ENCODE data around the gene CTCF.

The CTCF gene

DNA sequence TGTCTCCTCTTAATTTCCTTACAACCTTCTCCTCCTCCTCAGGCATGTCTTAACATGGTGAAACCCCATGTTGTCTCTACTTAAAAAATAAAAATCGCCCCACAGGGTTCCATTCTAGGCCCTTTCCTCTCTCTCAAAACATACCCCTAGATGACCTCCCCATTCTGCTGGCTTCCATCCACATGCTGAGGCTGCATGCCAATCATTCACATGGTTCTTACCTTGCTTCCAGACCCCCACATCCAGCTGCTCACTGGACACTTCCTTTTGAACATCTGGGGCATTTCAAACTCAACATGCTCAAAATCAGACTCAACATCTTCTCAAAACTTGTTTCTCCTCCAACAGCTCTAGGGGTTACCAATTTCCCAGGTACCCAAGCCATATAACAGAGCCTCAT is 12.4 kb upstream of the CTCF start:
- H3K9me3 ChIP-seq (ENCODE audit: control insufficient read depth in 2 of 2, low read length in 2 of 2): no peaks in the 10 kb centered on the region
- no peak overlapping the region for H3K4me3 ChIP-seq (ENCODE audit: low read length in 2 of 2)
- no peaks in the 10 kb centered on the region for H3K27me3 ChIP-seq (ENCODE audit: control insufficient read depth in 1 of 2, insufficient read depth in 2 of 2, low read length in 2 of 2)
- no peak overlapping the region for H3K9ac ChIP-seq (ENCODE audit: low read length in 2 of 2)
- H3K27ac ChIP-seq (ENCODE audit: low read length): no peak overlapping the region
- H3K36me3 ChIP-seq (ENCODE audit: control insufficient read depth in 2 of 2, insufficient read depth in 2 of 2, low read length in 2 of 2): peaks cover 4 to 27% of the 10 kb centered on the region in 2 donors
- peaks cover 38% of the 10 kb centered on the region for H3K4me1 ChIP-seq (ENCODE audit: control insufficient read depth, insufficient read depth, low read length)

DNA sequence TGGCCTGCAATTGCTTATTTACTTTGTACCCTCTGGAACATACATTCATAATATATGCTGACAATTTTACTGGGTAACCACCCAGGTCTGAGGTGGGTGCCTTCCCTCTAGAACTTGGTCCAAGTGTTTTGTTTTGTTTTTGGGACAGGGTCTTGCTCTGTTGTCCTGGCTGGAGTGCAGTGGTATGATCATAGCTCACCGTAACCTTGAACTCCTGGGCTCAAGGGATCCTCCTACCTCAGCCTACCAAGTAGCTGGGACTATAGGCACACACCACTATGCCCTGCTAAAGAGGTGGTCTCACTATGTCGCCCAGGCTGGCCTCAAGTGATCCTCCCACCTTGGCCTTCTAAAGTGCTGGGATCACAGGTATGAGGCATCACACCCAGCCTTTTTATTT is 11.2 kb upstream of the CTCF start:
- Histone ChIP-seq H3K4me3 (ENCODE audit: low read length in 2 of 2) (no peak overlapping the region), H3K27ac (ENCODE audit: low read length) (no peak overlapping the region), H3K9ac (ENCODE audit: low read length in 2 of 2) (no peak overlapping the region), H3K36me3 (ENCODE audit: control insufficient read depth in 2 of 2, insufficient read depth in 2 of 2, low read length in 2 of 2) (peaks cover 3 to 16% of the 10 kb centered on the region in 2 donors), H3K27me3 (ENCODE audit: control insufficient read depth in 1 of 2, insufficient read depth in 2 of 2, low read length in 2 of 2) (no peaks in the 10 kb centered on the region), H3K4me1 (ENCODE audit: control insufficient read depth, insufficient read depth, low read length) (peaks cover 34% of the 10 kb centered on the region), H3K9me3 (ENCODE audit: control insufficient read depth in 2 of 2, low read length in 2 of 2) (no peaks in the 10 kb centered on the region)

DNA sequence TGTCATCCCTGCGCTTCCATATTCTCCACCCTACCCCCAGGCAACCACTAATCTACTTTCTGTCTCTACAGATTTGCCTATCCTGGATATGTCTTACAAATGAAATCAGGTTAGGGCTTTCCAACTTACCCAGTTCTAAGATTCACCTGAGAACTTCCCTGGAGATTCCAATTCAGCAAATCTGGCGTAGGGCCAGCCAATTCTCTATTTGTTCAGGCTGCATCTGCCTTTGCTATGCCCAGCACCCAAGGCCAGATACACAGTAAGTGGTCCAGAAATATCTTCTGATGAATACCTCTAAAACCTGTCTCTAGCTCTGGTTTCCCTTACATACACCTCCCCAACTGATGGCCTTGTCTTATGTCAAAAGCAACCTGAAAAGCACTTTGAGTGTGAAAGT is 10.4 kb upstream of the CTCF start:
- Histone ChIP-seq H3K9me3 (ENCODE audit: control insufficient read depth in 2 of 2, low read length in 2 of 2) (no peaks in the 10 kb centered on the region), H3K27ac (ENCODE audit: low read length) (peak overlapping the region; percentile 37), H3K9ac (ENCODE audit: low read length in 2 of 2) (no peak overlapping the region), H3K4me1 (ENCODE audit: control insufficient read depth, insufficient read depth, low read length) (peaks cover 26% of the 10 kb centered on the region), H3K36me3 (ENCODE audit: control insufficient read depth in 2 of 2, insufficient read depth in 2 of 2, low read length in 2 of 2) (peaks cover 0 to 10% of the 10 kb centered on the region in 2 donors), H3K4me3 (ENCODE audit: low read length in 2 of 2) (no peak overlapping the region), H3K27me3 (ENCODE audit: control insufficient read depth in 1 of 2, insufficient read depth in 2 of 2, low read length in 2 of 2) (no peaks in the 10 kb centered on the region)

DNA sequence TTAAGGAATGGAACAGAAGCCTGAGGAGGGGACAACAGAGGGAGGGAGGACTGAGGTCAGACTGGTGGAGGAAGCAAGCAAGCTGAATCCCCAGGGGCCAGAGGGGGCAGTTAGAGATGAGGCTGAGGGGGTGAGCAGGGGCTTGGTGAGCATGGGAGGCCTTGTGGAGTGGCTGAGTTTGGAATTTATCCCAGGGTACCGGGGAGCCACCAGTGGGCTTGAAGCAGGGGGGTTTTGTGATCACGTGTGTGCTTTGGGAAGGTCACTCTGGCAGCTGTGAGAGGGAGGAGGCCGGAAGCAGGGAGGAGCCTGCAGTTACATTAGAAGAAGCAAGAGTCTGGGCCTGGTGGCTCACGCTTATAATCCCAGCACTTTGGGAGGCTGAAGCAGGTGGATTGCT is 9.8 kb upstream of the CTCF start:
- Histone ChIP-seq H3K9me3 (ENCODE audit: control insufficient read depth in 2 of 2, low read length in 2 of 2) (no peaks in the 10 kb centered on the region), H3K36me3 (ENCODE audit: control insufficient read depth in 2 of 2, insufficient read depth in 2 of 2, low read length in 2 of 2) (peaks cover 0 to 8% of the 10 kb centered on the region in 2 donors), H3K9ac (ENCODE audit: low read length in 2 of 2) (no peak overlapping the region), H3K4me3 (ENCODE audit: low read length in 2 of 2) (no peak overlapping the region), H3K27ac (ENCODE audit: low read length) (peak overlapping the region; percentile 37), H3K27me3 (ENCODE audit: control insufficient read depth in 1 of 2, insufficient read depth in 2 of 2, low read length in 2 of 2) (no peaks in the 10 kb centered on the region), H3K4me1 (ENCODE audit: control insufficient read depth, insufficient read depth, low read length) (peaks cover 21% of the 10 kb centered on the region)

DNA sequence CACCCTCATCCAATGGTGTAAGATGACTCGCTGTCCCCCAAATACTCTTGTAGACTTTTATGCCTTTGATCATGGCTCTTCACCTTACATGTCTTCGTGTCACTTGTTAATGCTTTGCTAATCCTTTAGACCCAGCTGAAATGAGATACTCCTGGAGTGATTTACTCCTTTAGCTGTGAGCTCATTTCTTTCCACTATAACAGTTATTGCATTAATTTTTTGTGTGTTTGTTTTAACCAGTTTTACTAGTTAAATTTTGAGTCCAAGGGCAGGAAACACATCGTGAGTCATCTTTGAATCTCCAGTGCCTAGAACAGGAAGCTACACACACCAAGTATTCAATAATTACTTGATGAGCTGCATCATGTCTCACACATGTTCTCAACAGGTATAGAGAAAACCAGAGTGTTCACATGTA is 6.5 kb upstream of the CTCF start:
- Histone ChIP-seq H3K27me3 (ENCODE audit: control insufficient read depth in 1 of 2, insufficient read depth in 2 of 2, low read length in 2 of 2) (no peaks in the 10 kb centered on the region), H3K9me3 (ENCODE audit: control insufficient read depth in 2 of 2, low read length in 2 of 2) (no peaks in the 10 kb centered on the region), H3K27ac (ENCODE audit: low read length) (no peak overlapping the region), H3K4me3 (ENCODE audit: low read length in 2 of 2) (no peak overlapping the region), H3K9ac (ENCODE audit: low read length in 2 of 2) (no peak overlapping the region), H3K4me1 (ENCODE audit: control insufficient read depth, insufficient read depth, low read length) (peaks cover 12% of the 10 kb centered on the region), H3K36me3 (ENCODE audit: control insufficient read depth in 2 of 2, insufficient read depth in 2 of 2, low read length in 2 of 2) (peaks cover 0 to 5% of the 10 kb centered on the region in 2 donors)

DNA sequence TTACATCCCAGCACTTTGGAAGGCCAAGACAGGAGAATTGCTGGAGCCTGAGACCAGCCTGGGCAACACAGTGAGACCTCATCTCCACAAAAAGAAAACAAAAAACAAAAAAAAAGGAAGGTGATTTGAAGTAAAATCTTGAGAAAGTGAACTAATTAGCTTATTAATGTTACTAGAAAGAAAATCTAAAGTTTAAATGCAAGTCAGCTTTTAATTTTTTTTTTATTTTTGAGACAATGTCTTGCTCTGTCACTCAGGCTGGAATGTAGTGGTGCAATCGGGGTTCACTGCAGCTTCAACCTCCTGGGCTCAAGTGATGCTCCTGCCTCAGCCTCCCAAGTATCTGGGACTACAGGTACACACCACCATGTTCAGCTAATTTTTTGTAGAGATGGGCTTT is 3.5 kb upstream of the CTCF start:
- Histone ChIP-seq H3K4me1 (ENCODE audit: control insufficient read depth, insufficient read depth, low read length) (peaks cover 8% of the 10 kb centered on the region), H3K27me3 (ENCODE audit: control insufficient read depth in 1 of 2, insufficient read depth in 2 of 2, low read length in 2 of 2) (no peaks in the 10 kb centered on the region), H3K9ac (ENCODE audit: low read length in 2 of 2) (no peak overlapping the region), H3K36me3 (ENCODE audit: control insufficient read depth in 2 of 2, insufficient read depth in 2 of 2, low read length in 2 of 2) (peaks cover 0 to 4% of the 10 kb centered on the region in 2 donors), H3K27ac (ENCODE audit: low read length) (no peak overlapping the region), H3K4me3 (ENCODE audit: low read length in 2 of 2) (no peak overlapping the region), H3K9me3 (ENCODE audit: control insufficient read depth in 2 of 2, low read length in 2 of 2) (no peaks in the 10 kb centered on the region)

DNA sequence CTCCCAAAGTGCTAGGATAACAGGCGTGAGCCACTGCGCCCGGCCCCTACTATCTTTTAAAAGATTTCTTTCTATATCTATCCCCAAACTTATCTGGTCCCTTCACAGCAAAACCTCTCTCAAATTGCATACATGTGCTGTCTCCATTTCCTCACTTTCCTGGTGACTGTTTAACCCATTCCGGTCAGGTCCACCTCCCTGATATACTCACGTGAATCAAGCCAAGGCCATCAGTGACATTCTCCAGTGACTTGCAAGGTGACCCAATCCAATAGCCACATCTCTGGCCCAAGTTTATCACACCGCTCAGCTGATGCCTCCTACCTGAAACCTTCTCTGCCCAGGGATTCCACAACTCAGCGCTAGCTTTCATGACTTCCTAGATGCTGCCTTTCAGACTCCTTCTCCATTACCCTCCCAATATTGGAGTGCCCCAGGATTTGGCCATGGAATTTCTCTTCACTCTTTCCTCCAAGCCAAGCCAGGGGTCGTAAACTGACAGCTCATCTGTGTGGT is 1.4 kb upstream of the CTCF start:
- no peaks in the 10 kb centered on the region for H3K36me3 ChIP-seq (ENCODE audit: control insufficient read depth in 2 of 2, insufficient read depth in 2 of 2, low read length in 2 of 2)
- H3K27ac ChIP-seq (ENCODE audit: low read length): no peak overlapping the region
- no peaks in the 10 kb centered on the region for H3K27me3 ChIP-seq (ENCODE audit: control insufficient read depth in 1 of 2, insufficient read depth in 2 of 2, low read length in 2 of 2)
- H3K9me3 ChIP-seq (ENCODE audit: control insufficient read depth in 2 of 2, low read length in 2 of 2): no peaks in the 10 kb centered on the region
- H3K9ac ChIP-seq (ENCODE audit: low read length in 2 of 2): no peak overlapping the region
- peak overlapping the region in 1 of 2 donors; percentile 83 for H3K4me3 ChIP-seq (ENCODE audit: low read length in 2 of 2)
- H3K4me1 ChIP-seq (ENCODE audit: control insufficient read depth, insufficient read depth, low read length): peaks cover 8% of the 10 kb centered on the region

DNA sequence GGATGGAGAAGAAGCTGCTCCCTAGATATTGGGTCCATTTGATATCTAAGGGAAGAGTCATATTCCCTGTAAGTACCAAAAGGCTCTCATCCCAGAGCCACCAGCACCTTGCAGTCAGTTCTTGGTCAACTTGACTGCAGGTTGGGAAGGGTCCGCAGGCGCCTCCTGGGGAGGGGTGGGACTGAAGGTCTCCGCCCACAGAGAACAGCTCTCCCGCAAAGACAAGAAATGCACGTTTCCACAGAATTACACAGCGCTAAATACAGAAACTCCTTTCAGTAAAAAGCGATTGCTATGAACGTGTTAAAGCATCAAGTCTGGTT is 864 bp upstream of the CTCF start:
- peak overlapping the region; percentile 86 for H3K27ac ChIP-seq (ENCODE audit: low read length)
- H3K9me3 ChIP-seq (ENCODE audit: control insufficient read depth in 2 of 2, low read length in 2 of 2): no peaks in the 10 kb centered on the region
- H3K4me1 ChIP-seq (ENCODE audit: control insufficient read depth, insufficient read depth, low read length): peaks cover 8% of the 10 kb centered on the region
- H3K9ac ChIP-seq (ENCODE audit: low read length in 2 of 2): peak overlapping the region; percentile 76 to 83
- H3K4me3 ChIP-seq (ENCODE audit: low read length in 2 of 2): peak overlapping the region; percentile 66 to 83
- no peaks in the 10 kb centered on the region for H3K36me3 ChIP-seq (ENCODE audit: control insufficient read depth in 2 of 2, insufficient read depth in 2 of 2, low read length in 2 of 2)
- H3K27me3 ChIP-seq (ENCODE audit: control insufficient read depth in 1 of 2, insufficient read depth in 2 of 2, low read length in 2 of 2): no peaks in the 10 kb centered on the region

DNA sequence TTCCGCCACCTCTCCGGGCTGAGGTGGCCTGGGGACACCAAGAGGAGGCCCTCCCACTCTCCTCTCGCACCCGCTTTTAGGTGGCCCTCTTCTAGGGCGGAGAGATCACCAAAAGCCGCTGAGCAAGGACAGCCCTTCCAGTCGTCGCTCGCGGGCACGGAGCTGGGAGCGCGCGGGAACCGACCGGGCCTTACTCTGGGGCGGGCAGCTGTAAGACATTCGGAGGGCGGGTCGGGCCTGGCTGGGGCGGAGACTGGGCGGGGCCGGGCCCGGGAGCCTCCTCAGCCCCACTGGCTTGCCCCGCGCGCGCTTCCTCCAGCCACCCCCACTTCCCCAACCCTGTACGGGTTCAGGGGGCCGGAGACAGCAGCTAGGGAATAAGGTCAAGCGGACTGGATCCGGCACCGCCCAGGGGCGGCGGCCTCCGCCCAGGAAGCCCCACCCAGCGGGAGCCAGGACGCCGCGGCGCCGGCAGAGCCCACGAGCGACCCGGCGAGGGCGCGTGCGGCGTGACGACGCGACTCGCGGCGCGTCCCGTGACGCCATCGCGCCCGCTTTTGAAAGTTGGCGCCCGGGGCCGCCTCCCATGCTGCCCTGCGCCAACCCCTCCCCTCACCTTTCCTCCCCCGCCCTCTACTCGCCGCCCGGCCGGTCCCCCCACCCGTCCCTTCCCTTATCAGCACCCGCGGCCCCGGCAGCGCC is 351 bp upstream of the CTCF start:
- peaks cover 8% of the 10 kb centered on the region for H3K4me1 ChIP-seq (ENCODE audit: control insufficient read depth, insufficient read depth, low read length)
- no peaks in the 10 kb centered on the region for H3K36me3 ChIP-seq (ENCODE audit: control insufficient read depth in 2 of 2, insufficient read depth in 2 of 2, low read length in 2 of 2)
- H3K9me3 ChIP-seq (ENCODE audit: control insufficient read depth in 2 of 2, low read length in 2 of 2): no peaks in the 10 kb centered on the region
- peak overlapping the region; percentile 76 to 83 for H3K9ac ChIP-seq (ENCODE audit: low read length in 2 of 2)
- no peaks in the 10 kb centered on the region for H3K27me3 ChIP-seq (ENCODE audit: control insufficient read depth in 1 of 2, insufficient read depth in 2 of 2, low read length in 2 of 2)
- H3K27ac ChIP-seq (ENCODE audit: low read length): peak overlapping the region; percentile 86
- H3K4me3 ChIP-seq (ENCODE audit: low read length in 2 of 2): peak overlapping the region; percentile 66 to 83

DNA sequence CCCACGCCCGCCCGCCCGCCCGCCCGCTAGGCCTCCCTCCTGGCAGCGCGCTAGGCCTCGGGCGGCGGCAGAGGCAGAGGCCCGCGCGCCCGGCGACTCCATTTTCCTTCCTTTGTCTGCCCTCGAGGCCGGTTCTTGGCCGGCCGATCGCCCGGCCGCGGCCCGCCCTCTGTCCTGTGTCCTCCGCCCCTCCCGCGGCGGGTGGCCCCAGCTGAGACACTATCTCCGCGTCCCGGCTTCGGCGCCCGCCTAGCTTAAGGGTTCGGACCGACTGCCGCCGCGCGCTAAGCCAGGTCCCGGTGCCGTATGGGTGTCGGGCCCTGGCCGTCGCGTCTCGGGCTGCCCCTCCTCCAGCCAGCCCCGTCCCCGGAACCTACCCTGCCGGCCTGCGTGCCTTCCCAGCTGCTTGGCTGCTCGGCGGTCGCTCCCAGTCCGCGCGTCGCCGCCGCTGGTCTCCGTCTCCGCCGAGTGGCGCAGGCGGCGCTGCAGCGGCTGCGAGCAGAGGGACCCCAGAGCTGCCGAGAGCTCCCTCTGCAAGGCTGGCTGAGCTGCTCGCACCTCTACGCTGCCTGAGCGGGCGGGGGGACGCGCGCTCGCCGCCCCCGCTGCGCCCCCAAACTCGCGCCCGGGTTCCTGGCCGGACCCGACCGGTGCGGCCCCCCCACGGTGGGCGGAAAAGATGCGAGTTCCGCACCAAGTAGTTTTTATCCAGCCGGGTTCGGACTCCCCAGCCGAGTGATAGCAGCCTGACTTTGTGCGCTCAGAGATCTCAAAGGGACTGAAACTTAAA is 787 bp downstream of the CTCF start:
- peaks cover 8% of the 10 kb centered on the region for H3K4me1 ChIP-seq (ENCODE audit: control insufficient read depth, insufficient read depth, low read length)
- no peaks in the 10 kb centered on the region for H3K27me3 ChIP-seq (ENCODE audit: control insufficient read depth in 1 of 2, insufficient read depth in 2 of 2, low read length in 2 of 2)
- H3K36me3 ChIP-seq (ENCODE audit: control insufficient read depth in 2 of 2, insufficient read depth in 2 of 2, low read length in 2 of 2): no peaks in the 10 kb centered on the region
- peak overlapping the region; percentile 77 to 90 for H3K4me3 ChIP-seq (ENCODE audit: low read length in 2 of 2)
- H3K27ac ChIP-seq (ENCODE audit: low read length): peak overlapping the region; percentile 94
- peak overlapping the region; percentile 83 to 86 for H3K9ac ChIP-seq (ENCODE audit: low read length in 2 of 2)
- no peaks in the 10 kb centered on the region for H3K9me3 ChIP-seq (ENCODE audit: control insufficient read depth in 2 of 2, low read length in 2 of 2)
